ENCODE results near the gene RLF.

- no peak for TF ChIP-seq CTCF (IDR thresholded peaks at IDR 0.05)
- TF ChIP-seq EZH2 (IDR thresholded peaks at IDR 0.05; ENCODE audit: borderline replicate concordance, insufficient read depth, low read depth, low read length, poor library complexity, severe bottlenecking), result no peak
These were observed 23.0 kb downstream of the RLF start for GRCh38 chr1:40184193-40184592.

Data from B cell (primary cell).